RCC 7860 (cell line): ENCODE results near the gene LHFPL3.
"Not testable (repeated sequence)": the region's sequence is repeated elsewhere in the genome, so short reads cannot be mapped to it uniquely, and the experiment has no call there.

Source experiments
- DNase-seq: peaks from one replicate; pipeline ENCODE4 v3.0.0-alpha.2; 2015; ENCODE audit warnings: low spot score
- FAIRE-seq: peaks from 2 replicates; lab custom pipeline; 2012; peaks lifted over from hg19 to GRCh38; lab: Jason Lieb, UNC

LHFPL3 gene

DNA sequence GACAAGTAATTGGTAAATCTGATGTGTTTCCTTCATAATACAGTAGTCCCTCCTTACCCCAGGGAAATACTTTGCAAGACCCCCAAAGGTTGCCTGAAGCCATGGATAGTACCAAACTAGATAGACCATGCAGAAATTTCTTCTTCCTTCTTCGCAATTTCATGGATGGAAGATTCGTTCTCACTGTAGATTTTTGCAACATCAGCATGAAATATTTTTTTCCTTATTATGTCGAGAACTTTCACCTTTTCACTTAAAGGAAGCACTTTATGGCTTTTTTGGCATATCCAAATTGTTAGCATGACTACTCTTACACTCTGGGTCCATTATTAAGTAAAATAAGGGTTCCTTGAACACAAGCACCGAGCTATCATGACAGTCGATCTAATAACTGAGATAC lies 333.2 kb downstream of the LHFPL3 start:
- no peak for DNase-seq
- FAIRE-seq, result no peak

DNA sequence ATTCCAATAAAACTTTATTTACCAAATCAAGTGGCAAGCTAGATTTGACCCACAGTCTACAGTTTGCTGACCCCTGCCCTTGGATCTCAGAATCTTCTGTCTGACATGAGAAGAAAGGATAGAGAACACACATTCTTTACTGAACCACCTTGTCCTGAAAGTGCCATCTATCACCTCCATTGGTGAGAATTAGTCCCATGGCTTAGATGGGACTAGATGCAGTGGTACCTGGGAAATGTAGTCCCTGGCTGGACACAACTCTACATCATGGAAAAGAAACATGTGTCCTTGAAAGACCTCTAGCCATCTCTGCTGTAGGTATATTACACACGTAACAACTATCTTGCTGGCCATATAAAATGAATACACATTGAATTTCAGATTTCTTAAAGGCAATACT lies 336.2 kb downstream of the LHFPL3 start:
- no peak for DNase-seq
- no peak for FAIRE-seq

DNA sequence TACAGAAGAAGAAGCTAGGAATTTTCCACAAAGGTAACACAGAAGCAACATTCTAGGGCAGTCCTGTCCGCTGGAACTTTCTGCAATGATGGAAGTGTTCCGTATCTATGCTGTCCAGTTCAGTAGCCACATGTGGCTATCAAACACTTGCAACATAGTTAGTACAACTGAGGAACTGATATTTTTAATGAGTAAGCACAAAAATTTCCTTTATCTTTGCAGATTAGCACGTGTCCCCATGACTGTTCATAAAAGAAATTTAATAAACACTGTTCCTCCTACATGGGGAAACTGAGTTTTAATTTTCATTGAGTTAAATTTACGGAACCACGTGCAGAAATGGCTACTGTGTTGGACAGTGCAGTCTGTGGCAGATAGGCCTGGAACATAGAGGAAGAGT lies 349.2 kb downstream of the LHFPL3 start:
- FAIRE-seq (no peak), DNase-seq (no peak)

DNA sequence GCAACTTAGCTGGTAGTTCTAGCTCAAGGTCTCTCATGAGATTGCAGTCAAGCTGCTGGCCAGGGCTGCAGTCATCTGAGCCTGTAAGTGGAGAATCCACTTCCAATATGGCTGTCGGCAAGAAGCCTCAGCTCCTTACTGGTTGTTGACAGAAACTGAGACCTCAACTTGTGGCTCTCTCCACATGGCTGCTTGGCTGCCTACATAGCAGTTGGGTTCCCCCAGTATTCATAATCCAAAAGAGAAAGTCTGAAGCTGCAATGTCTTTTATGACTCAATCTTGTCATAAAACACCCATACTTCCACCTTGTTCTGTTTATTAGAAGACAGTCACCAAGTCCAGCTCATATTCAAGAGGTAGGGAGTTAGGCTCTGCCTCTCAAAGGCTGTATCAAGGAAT lies 350.7 kb downstream of the LHFPL3 start:
- FAIRE-seq (no peak), DNase-seq (no peak)

DNA sequence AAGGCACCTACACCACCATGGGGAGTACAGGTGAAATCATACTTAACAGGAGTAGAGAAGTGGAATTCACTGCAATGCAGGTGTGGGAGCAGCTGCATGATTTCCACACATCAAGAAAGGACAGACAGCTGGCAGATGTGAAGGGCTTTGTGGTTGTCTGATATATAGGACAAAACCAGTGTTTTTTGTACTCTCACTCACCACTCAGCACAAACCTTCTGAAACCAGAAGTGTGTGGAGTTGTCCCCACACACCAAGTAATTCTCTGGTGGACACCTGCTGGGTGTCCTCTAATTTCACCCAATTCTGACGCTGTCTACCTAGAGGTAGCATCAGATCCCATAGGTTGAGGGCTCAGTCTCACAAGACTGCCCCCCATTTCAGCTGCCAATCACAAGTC lies 357.9 kb downstream of the LHFPL3 start:
- DNase-seq (no peak), FAIRE-seq (no peak)

DNA sequence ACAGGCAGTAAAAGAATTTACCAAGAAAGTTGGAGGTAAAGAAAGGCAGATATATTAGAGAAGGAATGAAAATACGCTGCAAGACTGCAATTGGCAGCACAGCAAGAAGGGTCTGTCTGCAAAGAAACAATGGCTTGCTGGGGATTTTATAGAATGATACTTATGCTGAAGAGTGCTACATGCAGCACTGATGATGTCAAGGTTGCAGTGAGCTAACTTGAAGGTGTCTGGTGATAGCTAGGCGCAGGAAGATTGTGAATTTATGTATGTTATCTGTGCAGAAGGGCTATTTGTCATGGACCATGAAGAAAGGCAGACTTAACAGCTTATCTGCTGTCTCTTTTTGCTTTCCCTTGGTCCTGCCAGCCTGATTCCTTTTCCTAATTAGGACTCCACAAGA lies 366.3 kb downstream of the LHFPL3 start:
- FAIRE-seq (no peak), DNase-seq (no peak)

DNA sequence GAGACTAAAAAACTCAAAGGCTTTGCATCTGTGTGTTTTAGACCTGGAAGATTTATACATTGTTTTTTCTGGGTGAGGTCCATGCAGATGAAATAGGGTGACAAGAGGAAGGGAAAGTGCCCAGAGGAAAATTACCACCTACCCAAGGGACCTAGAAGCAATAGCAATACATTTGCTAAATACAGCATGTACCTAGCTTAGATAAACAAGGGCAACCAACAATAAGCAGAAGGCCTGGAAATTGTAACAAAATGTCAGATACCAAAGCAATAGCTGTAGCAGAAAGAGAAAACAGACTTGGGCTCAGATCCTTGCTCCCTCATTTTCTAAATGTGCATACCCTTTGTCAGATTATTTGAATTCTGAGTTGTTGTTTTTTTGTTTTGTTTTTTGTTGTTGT lies 367.2 kb downstream of the LHFPL3 start:
- no peak for FAIRE-seq
- DNase-seq, result no peak

DNA sequence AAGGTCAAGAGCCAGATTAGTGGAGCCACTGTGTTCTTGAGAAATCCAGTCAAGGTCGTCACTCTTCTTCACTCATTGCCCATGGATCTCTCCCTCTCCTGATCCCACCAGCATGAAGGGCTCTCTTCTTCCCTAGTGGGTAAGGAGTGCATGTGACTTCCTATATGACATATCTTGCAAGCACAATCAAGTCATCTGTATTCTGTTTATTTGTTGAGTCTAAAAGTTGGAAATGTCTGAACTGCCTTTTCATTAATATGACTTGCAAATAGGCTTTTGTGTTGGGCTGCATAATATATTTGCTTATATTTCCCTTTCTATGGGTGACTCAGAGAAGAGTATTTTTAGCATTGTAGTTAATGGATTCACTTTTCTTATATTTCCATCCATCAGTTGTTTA lies 371.9 kb downstream of the LHFPL3 start:
- FAIRE-seq (no peak), DNase-seq (no peak)

DNA sequence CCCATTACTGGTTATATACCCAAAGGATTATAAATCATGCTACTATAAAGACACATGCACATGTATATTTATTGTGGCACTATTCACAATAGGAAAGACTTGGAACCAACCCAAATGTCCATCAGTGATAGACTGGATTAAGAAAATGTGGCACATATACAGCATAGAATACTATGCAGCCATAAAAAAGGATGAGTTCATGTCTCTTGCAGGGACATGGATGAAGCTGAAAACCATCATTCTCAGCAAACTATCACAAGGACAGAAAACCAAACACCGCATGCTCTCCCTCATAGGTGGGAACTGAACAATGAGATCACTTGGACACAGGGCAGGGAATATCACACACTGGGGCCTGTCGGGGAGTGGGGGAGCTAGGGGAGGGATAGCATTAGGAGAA lies 392.6 kb downstream of the LHFPL3 start:
- DNase-seq, FAIRE-seq: not testable (repeated sequence)

DNA sequence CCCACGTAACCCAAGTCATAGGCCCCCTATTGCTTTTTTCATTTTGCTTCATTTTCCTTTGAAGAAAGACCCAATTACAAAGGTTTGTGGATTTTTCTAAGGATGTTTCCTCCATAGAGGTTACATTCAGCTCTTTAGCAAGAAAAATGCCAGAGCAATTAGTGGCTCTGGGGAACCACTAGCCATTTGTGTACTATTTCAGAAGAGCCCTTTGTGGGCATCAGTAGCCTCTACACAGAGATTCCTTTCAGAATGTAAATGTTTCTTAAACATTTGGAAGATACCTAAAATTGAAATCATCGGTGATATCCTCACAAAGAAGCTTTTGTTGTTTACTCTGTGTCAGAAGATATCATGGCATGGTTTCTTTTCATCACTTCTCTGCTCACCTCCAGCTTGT lies 394.6 kb downstream of the LHFPL3 start:
- no peak for FAIRE-seq

DNA sequence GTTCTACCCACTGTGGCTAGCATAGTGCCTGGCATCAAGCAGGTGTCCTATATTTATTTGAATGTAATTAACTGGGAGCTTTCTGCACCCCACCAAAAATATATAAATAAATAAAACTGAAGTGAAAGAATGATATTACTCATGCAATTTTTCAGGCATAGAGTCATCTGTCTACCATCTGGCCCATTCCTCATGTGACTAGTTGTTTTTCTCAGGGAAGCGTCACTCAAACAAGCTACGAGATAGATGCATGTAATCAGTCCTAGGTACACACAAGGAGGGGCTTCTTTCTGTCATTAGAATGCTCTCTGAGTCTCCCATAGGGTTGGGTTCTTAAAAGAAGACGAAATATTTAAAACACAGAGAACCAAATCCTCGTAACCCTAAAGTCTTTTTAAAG lies 430.1 kb downstream of the LHFPL3 start:
- FAIRE-seq (no peak), DNase-seq (no peak)

More for the DNA sequence above, 394.6 kb downstream of the LHFPL3 start:
- DNase-seq, result no peak

DNA sequence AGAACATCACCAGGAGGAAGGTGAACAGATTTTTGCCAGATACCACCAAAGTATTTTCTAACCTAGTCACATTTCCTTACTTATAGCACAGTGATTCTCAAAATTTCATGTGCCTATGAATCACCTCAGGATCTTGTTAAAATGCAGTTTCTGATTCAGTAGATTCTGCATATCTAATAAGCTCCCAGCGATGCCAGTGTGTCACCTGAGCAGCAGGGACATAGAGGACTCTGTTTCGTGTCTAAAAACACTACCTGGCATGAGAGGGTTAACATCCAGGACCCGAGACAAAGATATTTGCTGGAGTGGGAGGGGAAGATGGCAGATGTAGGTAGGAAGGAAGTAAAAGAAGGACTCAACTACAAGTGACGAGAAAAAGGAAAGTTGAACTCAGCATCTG lies 433.5 kb downstream of the LHFPL3 start:
- DNase-seq, result no peak
- FAIRE-seq, result no peak

DNA sequence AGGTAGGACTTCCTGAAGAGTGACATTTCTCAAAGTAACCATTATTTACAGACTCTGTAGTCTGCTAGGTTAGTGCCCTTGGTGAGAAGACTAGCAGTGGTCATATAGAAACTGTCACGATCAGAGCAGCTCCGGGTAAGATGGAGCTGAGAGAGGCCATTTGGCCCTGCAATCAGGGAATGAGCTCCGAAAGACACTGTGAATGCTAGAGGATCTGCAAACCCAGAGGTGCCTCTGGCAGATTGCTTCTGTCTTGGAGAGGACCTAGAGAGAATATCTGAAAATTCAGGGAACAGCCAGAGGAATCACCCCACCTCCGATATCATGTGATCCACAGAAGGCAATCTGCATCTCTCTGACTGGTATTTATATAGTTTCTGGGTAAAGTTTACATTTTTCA lies 438.7 kb downstream of the LHFPL3 start:
- DNase-seq (no peak), FAIRE-seq (no peak)

DNA sequence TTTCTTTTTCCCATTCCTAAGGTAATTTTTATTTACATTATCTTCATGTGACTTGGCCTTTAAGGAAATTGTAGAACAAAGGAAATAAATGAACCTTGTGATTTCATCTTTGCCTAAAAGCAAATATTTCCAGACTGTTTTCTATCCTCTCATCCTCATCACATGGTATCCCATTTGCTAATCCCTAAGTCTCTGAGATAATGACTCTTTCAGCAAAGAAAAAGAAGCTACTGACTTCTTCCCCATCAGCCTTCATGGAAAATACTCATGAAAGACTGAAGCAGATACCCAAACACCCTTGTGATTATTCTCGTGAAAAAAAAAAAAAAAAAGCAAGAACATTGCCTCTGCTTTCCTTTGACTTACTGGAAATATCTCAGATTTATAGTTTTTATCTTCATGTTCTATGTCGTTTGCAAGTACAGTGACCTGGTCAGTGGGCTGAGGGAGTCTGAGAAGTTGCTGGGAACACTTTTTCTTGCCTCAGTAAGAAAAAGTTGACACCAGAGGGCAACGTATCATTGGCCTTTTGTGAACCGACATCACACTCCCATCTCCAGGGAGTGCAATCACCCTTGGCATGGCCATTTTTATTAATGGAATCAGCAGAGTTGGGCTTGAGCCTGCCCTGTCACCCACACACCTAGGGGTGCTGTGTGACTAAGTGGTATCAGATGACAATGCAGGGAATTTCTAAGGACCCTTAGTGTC lies 439.6 kb downstream of the LHFPL3 start:
- no peak for DNase-seq
- no peak for FAIRE-seq

DNA sequence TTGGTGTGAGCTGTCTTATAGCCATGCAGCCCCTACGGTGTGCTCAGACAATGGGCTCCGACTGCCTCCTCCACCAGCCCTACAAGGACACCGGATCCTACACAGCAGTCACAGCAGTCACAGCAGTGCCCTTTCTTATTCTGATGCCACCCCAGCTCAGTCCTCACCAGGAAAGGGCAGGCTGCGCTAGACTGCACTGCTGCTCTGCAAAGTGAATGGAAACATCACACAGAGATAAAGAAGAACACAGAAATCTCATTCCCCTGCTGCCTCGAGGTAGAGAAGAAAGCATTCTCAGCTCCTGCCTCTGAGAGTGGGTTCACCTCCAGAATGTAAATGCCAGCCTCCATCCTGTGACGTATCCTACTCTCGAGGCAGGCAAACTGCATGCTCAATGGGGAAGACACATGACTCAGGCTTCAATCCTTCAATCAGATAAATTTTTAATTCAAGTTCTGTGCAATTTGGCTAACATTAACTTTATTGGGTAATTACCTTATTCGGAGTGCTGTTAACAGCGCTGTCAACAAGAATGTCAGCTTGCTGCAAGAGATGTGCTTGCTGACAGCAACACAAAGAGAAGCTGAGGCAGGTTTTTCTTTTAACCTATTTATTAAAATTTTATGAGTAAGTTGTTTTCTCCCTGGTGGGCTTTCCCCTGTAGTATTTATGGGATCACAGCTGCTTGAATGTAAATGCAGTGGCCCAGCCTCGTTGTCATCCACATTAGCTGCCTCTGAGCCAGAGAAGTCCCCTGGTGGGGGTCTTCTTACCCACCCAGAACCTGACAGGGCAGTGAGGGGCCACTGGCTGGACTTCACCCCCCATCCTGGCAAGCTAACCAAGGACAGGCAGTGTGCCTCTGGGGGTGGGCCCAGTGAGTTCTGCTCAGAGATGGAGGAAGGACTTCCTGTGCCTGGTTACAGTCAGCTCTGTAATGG lies 444.3 kb downstream of the LHFPL3 start:
- FAIRE-seq (no peak), DNase-seq (no peak)

DNA sequence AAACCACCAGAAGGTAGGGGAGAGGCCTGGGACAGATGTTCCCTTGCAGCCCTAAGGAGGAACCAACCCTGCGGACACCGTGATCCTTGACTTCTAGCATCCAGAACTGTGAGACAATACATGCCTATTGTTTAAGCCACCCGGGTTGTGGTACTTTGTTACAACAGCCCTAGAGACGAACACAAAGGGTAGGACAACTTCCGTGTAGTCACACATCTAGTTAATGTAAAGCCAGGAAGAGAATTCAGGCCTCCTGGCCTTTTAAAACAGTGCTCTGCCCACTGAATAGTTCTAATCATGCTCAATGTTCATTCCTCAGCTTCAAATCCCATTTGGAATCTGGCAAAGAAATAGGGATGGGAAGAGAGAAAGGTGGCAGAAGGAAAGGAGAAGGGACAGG lies 445.4 kb downstream of the LHFPL3 start:
- DNase-seq (no peak), FAIRE-seq (no peak)

DNA sequence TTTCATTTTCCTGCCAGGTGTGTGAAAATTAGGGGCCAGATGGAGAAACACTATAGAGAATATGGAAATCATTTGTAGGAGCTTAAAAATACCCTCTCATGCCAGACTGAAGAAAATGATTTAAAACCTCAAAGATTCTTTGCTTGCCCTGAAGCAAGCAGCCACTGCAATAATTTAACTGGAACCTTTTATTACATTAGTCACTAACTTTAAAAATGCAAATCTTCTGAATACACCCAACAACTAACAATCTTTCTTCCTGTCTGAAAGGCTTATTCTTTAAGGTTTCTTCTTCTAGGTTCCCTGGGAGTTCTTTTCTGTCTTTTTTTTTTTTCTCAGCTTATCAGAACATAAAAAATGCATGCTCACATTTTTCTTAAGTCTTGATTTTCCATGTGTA lies 447.1 kb downstream of the LHFPL3 start:
- FAIRE-seq, result no peak
- no peak for DNase-seq

DNA sequence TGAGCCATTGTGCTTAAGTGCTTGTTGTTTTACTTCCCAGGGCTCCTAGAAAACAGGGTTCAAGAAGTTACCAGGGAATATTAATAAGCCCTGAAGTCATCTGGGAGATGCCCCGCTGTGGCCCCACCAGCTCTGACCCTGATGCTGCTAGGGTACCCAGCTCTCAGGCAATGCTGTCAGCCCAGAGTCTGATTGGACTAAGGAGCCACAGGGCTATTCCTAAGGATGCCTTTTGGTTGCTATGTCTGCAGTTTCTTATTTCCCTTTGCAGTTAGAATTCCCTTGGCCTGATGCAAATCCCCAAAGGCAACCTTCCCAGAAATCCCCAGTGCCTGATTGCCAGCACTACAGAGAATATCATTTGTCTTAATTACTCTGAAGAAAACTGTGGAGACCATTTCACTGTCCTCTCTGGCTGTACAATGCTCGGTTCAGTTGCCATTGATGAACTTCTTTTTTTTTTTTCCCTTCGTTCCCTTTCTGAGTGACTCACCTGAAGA lies 448.9 kb downstream of the LHFPL3 start:
- DNase-seq (no peak), FAIRE-seq (no peak)

DNA sequence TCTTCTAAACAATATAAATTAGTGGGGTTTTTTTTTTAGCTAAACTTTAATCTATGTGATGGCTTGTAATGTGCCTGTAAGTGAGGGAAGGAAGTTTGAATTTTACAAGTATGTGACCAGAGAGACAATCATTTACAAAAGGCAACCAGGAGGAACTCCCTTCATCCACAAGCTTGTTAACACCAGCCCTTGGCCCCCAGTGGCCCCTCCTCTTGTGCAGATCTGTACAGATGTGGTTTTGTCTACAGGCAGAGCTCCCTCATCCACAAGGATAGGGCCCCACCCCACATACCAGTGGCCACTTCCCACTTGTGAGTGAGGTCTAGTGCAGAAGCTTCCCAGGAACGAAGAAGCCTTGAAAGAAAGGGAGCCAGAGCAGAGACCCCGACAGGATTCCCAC lies 451.5 kb downstream of the LHFPL3 start:
- no peak for DNase-seq
- FAIRE-seq, result no peak

DNA sequence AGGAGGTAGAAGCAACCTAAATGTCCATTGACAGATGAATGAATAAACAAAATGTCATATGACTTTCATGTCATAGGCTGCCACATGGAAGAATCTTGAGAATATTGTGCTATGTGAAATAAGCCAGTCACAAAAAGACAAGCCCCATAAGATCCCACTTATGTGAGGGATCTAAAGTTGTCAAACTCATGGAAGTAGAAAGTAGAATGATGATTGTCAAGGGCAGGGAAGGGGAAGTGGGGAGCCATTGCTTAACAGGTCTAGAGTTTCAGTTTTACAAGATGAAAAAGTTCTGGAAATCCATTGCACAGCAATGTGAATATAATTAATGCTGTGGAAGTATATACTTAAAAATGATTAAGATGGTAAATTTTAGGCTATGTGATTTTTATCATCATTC lies 456.3 kb downstream of the LHFPL3 start:
- DNase-seq (no peak), FAIRE-seq (no peak)

DNA sequence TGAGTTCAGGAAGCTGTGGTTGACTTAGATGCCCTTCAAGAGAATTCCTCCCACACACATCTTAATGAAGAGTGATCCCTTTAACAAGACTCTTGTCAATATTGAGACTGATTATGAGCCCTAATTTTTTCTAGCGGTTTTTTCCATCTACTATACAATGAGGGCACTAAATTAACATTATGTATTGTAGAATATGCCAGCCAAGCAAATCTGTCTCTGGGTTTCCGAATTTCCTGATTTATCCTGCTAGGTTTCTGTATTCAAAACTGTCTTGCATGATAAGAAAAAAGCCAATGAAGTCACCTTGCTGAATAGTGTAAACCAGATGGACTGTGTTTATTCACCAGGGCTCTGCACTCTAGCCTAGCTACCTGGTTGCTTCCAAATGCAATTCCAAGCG lies 461.4 kb downstream of the LHFPL3 start:
- DNase-seq, result no peak
- FAIRE-seq, result no peak

DNA sequence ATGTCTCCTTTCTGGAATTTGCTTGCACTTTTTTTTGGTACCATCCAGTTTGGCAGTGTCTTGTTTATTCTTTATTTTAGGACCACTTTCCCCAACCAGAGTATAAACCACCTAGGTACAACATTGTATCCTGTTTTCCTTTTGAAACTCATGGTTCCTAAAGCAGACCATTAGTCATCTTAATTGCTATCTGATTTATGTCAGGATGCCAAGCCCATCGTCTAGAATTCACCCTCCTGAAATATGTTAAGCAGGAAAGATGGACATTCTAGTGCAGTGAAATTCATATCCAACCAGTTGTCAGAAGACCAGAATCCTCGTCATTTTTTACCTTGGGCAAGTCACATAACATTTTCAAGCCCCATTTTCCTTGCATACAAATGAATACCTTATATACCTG lies 462.0 kb downstream of the LHFPL3 start:
- FAIRE-seq, result no peak
- no peak for DNase-seq
